Testis (tissue), 2 donors: Measurements from ENCODE around the gene TIMD4.

Experiments
- CTCF ChIP-seq, 3 experiments: fragments of 450-650 bp in 2 of 3; fragments of 200-600 bp in 1 of 3; sonication (generic) in 1 of 3; IDR thresholded peaks; one replicate each; pipeline ENCODE4 v1.5.1; 2016 to 2019; ENCODE audit warnings: antibody characterized with exemption in 3 of 3, mild to moderate bottlenecking in 2 of 3, moderate library complexity in 1 of 3
- POLR2A ChIP-seq: fragments of 450-650 bp; IDR thresholded peaks from one replicate; pipeline ENCODE4 v1.6.1; 2017; ENCODE audit warnings: antibody characterized with exemption, mild to moderate bottlenecking, moderate library complexity

- TF ChIP-seq POLR2A (no peak), CTCF (IDR thresholded peaks at IDR 0.05) (no peak)
Measured at GRCh38 chr5:156879665-156880285, 83.3 kb downstream of the TIMD4 start.
